Measurements from ENCODE around the gene SF3B3.

DNA sequence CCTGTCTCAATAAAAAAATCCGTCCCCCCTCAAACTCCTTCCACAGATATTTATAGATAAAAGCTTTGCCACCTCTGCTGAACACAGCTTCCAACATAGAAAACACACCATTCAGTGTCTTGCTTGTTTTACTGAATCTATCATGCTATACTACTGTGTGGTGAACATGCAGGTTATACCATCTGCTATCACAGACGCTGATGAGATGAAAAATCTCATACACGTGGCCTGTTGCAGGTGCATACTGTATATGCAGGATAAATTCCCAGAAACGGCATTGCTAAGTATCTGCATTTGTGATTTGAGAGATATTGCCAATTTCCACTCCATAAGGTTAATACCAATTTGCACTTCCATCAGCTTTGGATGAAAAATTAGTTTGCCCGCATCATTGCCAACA lies 92.3 kb downstream of the SF3B3 start:
- TF ChIP-seq, protein P1, sequence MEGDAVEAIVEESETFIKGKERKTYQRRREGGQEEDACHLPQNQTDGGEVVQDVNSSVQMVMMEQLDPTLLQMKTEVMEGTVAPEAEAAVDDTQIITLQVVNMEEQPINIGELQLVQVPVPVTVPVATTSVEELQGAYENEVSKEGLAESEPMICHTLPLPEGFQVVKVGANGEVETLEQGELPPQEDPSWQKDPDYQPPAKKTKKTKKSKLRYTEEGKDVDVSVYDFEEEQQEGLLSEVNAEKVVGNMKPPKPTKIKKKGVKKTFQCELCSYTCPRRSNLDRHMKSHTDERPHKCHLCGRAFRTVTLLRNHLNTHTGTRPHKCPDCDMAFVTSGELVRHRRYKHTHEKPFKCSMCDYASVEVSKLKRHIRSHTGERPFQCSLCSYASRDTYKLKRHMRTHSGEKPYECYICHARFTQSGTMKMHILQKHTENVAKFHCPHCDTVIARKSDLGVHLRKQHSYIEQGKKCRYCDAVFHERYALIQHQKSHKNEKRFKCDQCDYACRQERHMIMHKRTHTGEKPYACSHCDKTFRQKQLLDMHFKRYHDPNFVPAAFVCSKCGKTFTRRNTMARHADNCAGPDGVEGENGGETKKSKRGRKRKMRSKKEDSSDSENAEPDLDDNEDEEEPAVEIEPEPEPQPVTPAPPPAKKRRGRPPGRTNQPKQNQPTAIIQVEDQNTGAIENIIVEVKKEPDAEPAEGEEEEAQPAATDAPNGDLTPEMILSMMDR (conservative IDR thresholded peaks at IDR 0.05; ENCODE audit: low read length): no peak
- TF ChIP-seq EZH2phosphoT487 (IDR thresholded peaks at IDR 0.05; ENCODE audit: borderline replicate concordance, low read depth, low read length): no peak

All from OCI-LY7 (cell line).